GM20000 (cell line): ENCODE measurements around the gene GPR137.

ENCODE experiments used
- DNase-seq: peaks from one replicate; pipeline ENCODE4 v3.0.0; 2012; ENCODE audit warnings: low spot score
- TF ChIP-seq, protein P1 (sequence below): IDR thresholded peaks from 2 replicates; pipeline ENCODE4 v1.5.1; 2012; ENCODE audit warnings: mild to moderate bottlenecking, control low read depth; ENCODE audit errors: extremely low read depth, missing control alignments

Gene GPR137

DNA sequence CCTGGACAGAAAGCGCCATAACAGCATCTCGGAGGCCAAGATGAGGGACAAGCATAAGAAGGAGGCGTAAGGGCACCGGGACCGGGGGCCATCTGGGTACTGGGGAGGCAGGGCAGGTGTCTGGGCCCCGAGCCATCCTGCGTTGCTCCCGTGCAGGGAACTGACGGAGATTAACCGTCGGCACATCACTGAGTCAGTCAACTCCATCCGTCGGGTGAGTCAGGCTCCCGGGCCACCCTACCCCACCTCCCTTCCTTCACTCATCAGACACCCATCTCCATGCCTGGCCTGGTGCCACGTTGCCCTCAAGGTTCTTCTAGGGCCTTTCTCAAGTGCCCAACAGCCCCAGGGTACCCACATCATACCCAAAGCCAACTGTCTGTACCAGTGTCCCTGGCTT lies 19.3 kb upstream of the GPR137 start:
- TF ChIP-seq, protein P1, sequence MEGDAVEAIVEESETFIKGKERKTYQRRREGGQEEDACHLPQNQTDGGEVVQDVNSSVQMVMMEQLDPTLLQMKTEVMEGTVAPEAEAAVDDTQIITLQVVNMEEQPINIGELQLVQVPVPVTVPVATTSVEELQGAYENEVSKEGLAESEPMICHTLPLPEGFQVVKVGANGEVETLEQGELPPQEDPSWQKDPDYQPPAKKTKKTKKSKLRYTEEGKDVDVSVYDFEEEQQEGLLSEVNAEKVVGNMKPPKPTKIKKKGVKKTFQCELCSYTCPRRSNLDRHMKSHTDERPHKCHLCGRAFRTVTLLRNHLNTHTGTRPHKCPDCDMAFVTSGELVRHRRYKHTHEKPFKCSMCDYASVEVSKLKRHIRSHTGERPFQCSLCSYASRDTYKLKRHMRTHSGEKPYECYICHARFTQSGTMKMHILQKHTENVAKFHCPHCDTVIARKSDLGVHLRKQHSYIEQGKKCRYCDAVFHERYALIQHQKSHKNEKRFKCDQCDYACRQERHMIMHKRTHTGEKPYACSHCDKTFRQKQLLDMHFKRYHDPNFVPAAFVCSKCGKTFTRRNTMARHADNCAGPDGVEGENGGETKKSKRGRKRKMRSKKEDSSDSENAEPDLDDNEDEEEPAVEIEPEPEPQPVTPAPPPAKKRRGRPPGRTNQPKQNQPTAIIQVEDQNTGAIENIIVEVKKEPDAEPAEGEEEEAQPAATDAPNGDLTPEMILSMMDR, result no peak
- no peak for DNase-seq

DNA sequence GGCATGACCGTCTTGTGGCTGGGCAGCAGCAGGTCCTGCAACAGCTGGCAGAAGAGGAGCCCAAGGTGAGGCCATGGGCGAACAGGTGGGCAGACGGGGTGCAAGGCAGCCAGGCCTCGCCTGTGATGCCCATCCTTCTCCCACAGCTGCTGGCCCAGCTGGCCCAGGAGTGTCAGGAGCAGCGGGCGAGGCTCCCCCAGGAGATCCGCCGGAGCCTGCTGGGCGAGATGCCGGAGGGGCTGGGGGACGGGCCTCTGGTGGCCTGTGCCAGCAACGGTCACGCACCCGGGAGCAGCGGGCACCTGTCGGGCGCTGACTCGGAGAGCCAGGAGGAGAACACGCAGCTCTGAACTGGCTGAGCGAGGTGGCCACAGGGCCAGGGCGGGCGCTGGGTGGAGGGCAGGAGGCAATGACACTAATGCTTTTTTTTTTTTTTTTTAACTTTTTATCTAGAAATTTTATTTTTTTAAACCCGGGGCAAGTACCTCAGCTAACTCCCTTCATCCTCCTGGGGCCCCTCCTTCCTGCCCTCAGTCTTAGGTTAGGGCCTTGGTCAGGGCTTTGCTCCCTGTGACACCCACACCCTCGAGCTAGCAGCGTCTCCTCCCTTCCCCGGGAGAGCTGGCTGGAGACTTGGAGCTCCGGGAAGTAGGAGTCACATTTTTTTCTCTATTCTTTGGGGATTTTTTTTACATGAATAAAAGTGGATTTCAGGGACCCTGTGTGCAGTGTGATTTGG lies 18.3 kb upstream of the GPR137 start:
- TF ChIP-seq, protein P1, result no peak

DNA sequence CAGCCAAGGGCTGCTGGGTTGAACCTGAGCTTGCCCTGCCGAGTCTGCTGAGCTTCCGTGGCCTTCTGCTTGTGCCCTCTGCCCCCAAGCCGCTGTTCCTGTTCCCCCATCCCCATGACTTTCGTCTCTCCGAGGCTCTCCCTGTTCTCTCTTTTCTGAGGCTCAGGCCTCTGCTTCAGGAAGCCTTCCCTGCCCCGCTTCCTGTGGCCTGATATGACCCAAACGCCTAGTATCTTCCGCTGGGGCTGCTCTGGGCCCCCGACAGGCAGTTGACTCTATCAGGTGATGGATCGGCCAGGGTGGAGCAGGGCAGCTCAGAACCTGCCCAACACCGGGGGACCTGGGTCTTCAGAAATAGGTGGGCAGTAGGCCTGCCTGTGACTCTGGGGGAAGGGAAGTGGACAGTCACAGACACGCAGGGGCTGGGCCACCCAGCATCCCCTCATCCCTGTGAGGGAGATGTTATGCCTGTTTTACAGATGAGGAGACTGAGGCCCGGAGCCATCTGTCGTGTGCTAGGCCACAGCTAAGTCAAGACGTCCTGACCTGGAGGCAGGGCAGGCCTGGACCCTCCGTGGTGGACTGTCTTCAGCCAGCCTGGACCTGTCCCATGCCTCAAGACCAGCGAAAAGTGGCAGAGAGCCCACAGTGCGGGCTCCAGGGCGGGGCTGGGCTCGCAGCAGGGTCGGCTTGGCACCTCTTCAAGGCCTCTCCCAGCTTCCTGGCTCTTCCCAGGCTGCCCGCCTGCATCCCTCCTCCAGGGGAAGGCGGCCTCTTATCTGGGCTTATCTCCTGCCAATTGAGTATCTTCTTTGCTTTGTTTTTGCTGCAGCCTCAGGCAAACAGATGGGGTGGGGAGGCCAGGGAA lies 17.4 kb upstream of the GPR137 start:
- DNase-seq, result no peak
- TF ChIP-seq, protein P1, result no peak

More for the DNA sequence above, 18.3 kb upstream of the GPR137 start:
- DNase-seq, result no peak

DNA sequence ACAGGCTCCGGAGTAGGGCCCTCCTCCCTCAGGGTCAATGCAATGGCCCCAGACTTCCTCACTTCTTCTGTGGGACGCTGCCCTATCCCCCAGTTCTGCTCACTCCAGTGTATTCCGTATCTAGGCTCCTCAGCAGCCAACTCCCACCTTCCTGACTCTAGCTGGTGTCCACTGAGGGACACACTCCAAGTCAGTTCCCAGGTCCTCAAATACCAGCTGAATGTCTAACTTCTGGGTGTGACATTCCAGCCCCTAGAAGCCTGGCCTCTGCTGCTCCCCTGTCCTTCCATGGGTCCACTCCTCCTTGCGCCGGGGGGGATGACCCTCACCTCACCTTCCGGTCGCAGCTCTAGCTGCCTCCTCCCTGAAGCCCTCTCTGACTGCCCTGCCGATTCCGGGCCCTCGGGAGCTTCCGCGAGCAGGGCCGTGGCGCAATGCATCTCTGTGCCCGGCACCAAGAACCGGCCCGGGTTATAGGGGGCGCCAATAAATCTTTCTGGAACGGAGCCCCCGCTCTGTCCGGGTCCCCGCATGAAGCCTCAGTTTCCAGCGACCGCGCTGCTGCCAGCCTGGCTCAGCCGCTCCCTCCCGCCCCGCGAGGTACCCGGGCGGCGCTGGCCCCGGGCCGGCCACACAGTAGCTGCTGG lies 16.6 kb upstream of the GPR137 start:
- DNase-seq, result no peak
- TF ChIP-seq, protein P1, result no peak

DNA sequence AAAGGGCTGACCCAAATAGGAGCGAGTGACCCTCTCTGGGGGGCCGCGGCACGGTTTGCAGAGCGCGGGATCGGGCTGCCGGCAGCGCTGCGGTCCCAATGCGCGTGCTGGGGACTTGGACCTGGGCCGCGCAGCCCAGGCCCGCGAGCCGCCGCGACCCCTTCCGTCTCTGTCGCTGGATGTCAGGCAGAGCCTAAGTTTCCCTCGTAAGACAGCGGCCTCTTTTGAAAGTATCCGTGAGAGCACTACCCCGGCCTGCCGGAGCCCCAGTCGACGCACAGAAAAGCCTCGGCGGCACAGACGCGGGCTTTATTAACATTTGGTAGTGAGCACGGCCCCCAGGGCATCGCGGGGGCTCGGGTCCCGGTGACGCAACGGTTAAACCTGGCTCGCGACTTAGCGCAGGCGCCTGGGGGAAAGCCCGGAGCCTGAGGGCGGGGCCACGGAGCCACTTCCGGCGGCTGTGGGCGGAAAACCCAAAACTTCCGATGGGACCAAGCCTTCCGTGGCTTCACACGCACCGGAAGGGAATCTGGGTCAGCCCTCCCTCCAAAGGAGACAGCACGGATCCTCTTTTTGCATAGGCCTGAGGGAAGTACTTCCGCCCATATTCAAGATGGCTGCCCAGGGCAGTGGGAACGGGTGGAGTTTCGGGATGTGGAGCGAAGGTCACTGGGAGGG lies 16.0 kb upstream of the GPR137 start:
- TF ChIP-seq, protein P1, result no peak
- DNase-seq, result peak; percentile 92

DNA sequence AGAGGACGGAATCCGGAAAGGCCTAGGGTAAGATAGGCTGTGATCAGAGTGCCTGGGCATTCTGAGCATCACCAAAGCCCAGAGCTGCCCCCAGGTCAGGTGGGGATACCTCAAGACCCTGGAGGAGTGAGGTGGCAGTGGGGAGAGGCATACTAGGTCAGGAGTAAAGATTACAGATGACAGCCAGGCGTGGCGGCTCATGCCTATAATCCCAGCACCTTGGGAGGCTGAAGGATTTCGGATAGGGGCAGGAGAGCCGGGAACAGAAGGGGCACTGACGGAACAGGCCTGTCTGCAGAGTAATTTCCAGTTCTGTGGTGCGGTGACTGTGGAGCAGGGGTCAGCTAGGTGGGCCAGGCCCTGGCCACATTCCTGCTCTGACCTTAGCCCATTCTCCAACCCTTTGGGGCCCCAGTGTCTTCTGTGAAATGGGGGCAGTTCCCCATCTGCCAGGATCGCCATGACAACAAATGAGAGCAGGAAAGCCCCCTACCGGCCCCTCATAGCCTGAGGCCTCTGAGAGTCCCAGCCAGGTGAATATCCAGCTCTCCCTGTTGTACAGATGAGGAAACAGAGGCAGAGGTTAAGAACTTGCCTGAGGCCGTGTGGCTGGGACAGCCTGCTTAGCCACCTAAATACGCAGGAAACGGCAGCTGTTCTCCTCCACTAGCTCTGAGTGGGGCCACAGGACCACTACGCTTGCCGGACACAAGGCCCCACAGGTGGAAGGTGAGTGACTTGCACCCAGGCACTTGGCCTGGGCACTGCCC lies 10.4 kb upstream of the GPR137 start:
- TF ChIP-seq, protein P1, result no peak
- DNase-seq, result no peak
